Activated CD4-positive, alpha-beta T cell treated with anti-CD3 and anti-CD28 coated beads, Interleukin-2, amount 50 U/mL, for 48 hours (primary cell): Measurements from ENCODE around the gene TUBB1.
"Not testable (repeated sequence)": the region's sequence is repeated elsewhere in the genome, so short reads cannot be mapped to it uniquely, and the experiment has no call there.

Experiments used
- DNase-seq, 2 experiments: peaks; one replicate each; pipeline ENCODE4 v3.0.0-alpha.2; 2020

The TUBB1 gene

DNA sequence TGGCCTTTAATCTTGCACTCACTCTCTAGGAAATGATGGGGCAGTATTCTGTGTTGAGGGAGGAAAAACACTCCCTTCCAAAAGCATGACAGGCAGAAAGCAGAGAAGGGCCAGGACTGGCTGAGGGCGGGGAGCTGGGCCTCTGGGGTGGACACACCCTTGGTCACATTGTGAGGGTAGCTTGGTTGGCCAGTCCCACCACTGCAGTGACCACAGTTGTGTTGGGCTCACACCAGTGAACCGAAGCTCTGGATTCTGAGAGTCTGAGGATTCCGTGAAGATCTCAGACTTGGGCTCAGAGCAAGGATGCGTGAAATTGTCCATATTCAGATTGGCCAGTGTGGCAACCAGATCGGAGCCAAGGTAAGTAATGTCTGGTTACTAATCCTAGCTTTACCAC, at the start of gene TUBB1:
Gene TUBB1, plus strand, starts transcription at position 213 of the 400 bp plus-strand sequence. Its CDS starts 94 bp downstream, at position 307.
- peak in 1 of 2 experiments; percentile 1 for DNase-seq

DNA sequence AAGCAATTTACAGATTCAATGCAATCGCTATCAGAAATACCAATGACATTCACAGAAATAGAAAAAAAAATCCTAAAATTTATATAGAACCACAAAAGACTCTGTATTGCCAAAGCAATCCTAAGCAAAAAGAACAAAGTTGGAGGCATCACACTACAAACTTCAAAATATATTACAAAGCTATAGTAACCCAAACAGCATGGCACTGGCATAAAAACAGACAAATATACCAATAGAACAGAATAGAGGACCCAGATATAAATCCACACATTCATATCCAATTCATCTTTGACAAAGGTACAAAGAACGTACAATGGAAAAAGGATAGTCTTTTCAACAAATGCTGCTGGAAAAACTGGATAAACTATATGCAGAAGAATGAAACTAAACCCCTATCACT, 49.8 kb upstream of the TUBB1 start:
- no peak for DNase-seq

DNA sequence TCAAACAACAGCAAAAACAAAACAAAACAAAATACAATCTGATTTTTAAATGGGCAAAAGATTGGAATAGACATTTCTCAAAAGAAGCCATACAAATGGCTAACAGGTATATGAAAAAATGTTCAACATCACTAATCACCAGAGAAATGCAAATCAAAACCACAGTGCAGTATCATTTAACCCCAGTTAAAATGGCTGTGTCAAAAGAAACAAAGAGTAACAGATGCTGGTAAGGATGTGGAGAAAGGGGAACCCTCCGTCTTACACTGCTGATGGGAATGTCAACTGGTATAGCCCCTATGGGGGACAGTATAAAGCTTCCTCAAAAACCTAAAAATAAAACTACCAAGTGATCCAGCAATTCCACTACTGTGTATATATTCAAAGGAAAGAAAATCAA, 49.1 kb upstream of the TUBB1 start:
- DNase-seq = no peak

DNA sequence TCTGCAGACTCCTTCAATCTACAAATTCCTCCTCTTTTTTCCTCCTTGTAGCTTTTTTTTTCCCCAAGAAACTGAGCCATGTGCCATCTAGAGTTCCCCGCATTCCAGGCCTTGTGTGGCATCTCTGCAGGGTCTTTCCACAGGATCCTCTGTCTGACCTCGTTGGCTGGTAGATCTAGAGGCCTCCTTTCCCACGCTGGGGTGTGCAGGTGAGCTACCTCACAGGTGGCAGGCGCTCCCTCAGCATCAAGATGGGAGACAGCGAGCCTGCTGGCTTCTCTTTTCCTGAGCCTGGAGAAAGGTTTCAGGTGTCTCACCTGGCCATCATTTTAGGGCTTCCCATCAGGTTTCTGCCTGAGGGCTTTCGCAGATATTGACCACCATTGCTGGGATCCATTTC, 47.8 kb upstream of the TUBB1 start:
- DNase-seq = no peak

DNA sequence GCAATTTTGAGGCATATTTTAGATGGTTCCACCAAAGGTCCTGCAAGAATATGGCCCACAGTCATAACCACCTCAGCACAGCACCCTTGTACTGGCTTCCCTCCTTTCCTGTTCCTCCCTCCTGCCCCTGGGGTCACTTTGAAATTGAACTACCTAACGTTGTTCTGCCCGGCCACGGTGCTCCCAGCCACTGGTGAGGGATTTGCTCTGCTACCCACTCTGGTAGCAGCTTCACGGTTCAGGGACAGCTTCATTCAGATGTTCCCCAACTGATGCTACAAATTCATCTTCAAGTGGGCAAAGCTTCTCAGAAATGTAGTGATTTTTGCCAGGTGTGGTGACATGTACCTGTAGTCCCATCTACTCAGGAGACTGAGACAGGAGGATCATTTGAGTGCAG, 46.0 kb upstream of the TUBB1 start:
- no peak for DNase-seq

DNA sequence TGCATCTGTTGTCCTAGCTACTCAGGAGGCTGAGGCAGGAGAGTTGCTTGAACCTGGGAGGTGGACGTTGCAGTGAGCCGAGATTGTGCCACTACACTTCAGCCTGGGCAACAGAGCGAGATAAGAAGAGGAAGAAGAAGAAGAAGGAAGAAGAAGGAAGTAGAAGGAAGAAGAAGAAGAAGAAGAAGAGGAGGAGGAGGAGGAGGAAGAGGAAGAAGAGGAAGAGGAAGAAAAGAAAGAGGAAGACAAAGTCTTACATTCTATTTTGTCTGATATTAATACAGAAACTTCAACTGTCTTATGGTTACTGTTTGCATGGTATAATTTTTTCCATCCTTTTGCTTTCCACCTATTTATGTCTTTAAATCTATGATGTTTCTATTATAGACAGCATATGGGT, 45.4 kb upstream of the TUBB1 start:
- DNase-seq = no peak

DNA sequence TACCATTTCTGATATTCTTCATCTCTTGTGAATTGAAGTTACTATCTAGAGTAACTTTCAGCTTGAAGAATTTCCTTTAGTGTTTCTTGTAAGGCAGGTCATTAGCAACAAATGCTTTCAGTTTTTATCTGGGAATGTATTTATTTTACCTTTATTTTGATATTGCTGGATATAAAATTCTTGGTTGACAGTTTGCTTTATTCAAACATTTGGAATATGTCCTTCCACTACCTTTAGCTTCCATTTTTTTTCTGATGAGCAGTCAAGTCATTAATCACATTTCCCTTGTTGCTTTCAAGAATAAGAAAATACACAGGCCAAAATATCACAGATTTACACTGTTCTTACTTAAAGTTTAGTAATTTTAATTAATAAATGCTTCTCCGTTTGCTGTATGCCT, 43.9 kb upstream of the TUBB1 start:
- DNase-seq = no peak

DNA sequence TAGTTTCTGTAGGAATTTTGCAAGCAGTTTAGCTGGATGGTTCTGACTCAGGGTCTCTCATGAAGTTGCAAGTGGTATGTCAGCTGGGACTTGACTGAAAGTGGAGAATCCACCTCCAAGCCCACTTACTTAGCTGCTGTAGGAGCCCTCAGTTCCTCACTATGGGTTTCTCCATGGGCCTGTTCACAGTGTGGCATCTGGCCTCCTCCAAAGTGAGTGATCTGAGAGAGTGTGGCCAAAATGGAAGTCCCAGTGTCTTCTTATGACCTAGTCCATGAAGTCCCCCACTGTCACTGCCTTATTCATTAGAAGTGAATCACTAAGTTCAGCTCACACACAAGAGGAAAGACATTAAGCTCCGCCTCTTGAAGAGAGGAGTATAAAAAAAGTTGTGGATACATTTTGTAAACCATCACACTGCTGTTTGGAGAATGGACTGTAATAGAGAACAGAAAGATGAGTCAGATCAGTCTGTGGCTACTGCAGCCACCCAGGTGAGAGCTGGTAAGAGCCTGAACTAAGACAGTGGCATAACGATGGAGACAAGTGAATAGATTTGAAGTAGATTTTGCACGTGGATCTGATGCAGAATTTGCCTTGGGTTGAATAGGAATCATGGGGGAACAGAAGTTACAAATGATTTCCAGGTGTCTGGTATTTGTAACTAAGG, 43.0 kb upstream of the TUBB1 start:
- no peak for DNase-seq

DNA sequence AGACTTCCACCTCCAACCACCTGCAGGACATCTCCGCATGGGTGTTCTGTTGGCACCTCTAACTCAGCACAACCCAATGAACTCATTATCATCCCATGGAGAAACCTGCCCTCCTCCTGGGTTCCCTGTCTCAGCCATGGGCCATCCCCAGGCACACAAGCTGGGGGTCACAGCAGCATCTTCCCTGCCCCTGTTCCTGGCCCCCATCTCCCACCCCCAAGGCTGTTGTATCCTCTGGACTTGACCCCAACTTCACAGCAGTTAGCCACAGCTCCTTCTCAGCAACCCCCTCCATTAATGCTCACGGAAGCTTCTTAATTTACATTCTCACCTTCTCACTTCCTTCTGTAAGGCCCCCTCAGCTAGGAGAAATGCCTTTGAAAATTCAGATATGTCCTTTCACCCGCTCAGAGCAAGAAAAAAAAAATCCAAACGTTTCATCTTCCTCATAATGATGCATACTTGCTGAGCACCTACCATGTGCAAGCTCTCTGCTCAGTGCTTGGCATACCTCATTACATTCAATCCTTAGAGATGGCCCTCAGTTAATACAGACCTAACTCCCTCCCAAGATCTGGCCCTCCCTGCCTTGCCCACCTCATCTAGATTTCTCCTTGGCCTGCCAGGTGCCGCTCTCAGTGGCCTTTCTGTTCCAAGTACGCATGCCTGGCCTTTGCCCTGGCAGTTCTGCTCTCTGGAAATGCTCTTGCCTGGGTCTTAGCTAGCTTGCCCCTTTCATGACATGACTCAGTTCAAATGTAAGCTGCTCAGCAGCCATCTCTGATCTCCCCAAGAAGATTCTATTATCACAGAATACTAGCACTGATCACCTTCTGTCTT, 40.7 kb upstream of the TUBB1 start:
- DNase-seq = no peak

DNA sequence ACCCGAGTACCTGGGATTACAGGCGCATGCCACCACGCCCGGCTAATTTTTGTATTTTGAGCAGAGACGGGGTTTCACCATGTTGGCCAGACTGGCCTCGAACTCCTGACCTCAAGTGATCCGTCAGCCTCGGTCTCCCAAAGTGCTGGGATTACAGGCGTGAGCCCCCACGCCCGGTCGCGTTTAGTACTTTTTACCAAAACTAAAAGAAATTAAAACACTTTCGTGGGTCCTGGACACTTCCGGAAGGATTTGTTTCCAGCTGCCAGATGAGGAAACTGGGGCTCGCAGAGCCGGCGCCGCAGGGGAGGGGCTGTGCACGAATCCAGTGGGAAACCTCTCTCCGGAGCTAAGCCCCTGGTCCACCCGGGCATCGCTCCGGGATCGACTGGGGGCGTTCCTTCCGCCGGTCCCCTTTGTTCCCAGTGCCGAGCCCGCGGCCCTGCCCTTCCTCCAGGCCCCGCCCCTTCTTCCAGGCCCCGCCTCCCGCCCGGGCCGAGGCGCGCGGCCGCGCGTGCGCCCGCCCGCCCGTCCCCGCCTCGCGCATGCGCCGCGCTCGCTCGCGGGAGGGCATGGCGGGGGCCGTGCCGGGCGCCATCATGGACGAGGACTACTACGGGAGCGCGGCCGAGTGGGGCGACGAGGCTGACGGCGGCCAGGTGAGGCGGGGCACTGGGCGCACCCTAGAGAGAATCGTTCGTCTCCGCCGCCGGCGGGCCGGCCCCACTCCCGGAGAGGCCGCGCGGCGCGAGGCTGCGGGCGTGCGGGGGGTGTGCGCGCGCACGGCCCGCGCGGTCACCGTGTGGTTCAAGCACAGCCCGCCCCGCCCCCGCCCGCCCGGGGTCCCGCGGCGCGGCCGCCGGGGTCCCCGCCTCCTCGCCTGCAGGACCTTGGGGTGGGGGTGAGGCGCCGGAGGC, 38.3 kb upstream of the TUBB1 start, which contains the start of gene NELFCD:
Gene NELFCD, plus strand, starts transcription at position 546 of the 917 bp plus-strand sequence. Its CDS starts 54 bp downstream, at position 600.
- peak; percentile 89 to 90 for DNase-seq

DNA sequence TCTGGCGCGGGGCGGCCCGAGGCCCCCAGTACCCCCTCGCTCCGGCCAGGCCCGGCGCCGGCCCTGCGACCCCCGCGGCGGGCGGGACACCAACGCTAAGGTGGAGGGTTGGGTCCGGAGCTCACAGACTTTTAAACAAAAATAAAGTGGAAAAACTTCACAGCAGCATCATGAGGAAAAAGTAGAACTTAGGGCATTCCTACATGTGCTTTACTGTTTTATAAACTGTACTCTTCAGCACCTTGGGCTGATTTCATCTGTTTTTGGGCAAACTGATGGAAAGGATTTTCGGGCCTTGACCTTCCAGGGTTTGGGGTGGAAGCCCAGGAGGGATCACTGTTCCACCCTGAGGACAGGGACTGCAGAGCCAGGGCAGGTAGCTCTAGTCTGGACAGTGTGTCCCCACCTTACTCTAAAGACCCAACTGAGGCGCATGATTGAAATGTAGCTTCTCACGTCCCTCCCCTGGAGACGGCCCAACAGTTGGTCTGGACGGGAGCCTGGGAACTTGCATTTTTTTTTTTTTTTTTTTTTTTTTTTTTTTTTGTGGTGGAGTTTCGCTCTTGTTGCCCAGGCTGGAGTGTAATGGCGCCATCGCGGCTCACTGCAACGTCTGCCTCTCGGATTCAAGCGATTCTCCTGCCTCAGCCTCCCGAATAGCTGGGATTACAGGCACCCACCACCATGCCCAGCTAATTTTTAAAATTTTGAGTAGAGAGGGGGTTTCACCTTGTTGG, 37.4 kb upstream of the TUBB1 start:
- DNase-seq = peak; percentile 12 to 21

DNA sequence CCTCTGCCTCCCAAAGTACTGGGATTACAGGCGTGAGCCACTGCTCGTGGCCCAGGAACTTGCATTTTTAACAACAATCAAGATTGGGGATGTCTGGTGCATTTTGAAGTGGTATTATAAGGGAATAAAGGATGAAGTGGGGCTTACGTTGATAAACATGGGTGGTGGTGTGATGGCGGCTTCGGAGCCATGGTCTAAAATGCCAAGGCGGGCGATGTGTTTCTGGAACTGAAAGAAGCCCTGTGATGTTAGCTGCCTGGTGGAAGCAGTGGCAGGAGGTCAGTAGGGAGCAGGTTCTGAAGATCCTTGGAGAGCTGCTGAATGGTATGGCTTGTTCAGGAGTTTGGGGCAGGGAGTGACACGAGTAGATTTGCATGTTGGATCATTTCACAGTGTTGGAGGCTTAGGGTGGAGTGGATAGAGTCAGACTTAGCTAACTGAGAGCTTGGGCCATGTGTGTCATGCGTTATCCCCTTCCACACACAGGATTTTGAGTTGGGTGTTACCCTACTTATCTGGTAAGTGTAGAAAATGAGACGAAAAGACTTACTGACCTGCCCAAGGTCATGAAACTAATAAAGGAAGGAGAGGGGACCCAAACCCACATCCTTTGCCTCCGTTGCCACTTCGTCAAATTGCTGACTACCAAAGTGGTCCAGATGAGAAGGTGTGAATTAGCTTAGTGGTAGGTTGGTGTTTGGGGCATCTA, 36.7 kb upstream of the TUBB1 start:
- no peak for DNase-seq

DNA sequence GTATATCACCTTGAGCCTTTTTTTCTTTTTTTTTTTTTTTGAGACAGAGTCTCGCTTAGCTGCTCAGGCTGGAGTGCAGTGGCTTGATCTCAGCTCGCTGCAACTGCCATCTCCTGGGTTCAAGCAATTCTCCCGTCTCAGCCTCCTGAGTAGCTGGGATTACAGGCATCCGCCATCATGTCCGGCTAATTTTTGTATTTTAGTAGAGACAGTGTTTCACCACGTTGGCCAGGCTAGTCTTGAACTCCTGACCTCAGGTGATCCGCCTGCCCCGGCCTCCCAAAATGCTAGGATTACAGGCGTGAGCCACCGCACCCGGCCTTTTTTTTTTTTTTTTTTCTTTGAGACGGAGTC, 36.1 kb upstream of the TUBB1 start:
- not testable (repeated sequence) for DNase-seq

DNA sequence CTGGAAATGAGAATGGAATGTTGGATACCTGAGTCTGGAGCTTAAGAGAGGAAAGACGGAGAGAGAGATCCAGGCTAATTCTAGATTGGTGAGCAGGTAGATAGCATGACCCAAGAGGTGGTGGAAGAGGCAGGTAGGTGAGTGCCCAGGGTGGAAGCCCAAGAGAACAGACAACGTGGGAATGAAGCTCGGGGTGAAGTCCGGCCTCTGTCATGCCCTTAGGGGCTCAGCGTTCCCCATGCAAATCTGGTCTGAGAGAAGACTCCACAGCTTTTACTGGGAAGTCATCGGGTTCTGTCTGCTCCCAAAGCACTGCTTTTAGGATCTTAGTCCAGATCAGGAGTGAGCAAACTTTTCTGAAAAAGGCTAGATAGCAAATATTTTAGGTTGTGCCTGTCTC, 34.5 kb upstream of the TUBB1 start:
- no peak for DNase-seq

DNA sequence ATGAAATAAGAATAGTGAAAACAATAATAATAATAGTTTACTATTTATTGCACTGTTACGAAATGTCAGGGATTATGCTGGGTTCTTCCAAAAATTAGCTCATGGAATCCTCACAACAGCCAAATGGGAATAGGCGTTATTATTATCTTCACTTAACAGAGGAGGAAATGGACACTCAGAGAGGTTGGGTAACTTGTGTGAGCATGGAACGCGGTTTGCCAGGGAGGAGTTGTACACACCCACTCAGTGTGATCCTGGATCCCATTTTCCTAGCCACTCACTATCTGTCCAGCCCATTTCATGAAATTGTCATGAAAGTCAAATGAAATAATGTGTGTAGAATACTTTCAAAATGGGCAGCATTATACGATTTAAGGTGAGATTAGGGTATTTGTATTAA, 33.6 kb upstream of the TUBB1 start:
- no peak for DNase-seq

DNA sequence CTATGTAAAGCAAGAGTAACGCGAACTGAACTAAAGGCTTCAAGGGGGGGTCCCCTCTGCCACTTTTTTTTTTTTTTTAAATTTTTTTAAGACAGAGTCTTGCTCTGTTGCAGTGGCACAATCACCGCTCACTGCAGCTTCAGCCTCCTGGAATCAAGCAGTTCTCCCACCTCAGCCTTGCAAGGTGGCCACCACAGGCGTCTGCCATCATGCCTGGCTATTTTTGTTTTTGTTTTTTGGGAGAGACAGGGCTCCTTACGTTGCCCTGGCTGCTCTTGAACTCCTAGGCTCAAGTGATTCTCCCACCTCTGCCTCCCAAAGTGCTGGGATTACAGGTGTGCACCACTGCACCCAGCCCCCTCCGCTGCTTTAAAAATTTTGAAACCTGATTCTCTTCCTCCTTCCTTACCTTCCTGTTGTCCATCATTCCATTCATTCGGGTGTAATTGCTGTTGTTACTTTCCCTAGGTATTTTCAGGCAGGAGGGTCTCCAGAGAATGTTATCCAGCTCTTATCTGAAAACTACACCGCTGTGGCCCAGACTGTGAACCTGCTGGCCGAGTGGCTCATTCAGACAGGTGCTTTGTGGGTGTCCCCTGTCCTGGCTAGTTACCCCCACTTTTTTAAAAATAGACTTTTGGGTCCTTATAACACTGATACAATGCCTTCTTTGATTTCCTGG, 32.8 kb upstream of the TUBB1 start:
- no peak for DNase-seq

DNA sequence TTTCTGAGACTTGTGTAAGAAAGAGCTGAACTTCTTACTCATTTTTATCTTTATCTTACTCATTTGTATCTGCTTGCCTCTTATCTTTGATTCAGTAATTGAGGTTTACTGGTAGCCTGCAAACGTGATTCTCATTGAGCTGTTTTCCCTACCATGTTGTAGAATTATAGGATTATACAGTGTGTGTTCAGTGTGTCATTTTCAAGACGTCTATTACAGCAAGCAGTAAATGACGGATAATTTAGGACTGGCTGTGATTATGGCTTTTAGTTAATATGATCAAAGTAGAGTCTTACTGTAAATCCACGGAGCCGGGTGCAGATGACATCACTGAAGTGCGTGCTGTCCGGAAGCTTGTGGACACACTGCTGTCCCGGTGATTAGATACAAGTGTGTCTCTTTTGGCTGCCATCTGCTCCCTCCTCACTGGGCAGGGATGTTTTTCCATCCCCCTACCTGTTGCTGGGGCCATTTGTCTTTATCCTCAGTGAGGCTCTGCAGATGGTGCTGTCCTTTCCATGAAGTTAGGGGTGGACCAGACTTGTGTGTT, 32.2 kb upstream of the TUBB1 start:
- no peak for DNase-seq

DNA sequence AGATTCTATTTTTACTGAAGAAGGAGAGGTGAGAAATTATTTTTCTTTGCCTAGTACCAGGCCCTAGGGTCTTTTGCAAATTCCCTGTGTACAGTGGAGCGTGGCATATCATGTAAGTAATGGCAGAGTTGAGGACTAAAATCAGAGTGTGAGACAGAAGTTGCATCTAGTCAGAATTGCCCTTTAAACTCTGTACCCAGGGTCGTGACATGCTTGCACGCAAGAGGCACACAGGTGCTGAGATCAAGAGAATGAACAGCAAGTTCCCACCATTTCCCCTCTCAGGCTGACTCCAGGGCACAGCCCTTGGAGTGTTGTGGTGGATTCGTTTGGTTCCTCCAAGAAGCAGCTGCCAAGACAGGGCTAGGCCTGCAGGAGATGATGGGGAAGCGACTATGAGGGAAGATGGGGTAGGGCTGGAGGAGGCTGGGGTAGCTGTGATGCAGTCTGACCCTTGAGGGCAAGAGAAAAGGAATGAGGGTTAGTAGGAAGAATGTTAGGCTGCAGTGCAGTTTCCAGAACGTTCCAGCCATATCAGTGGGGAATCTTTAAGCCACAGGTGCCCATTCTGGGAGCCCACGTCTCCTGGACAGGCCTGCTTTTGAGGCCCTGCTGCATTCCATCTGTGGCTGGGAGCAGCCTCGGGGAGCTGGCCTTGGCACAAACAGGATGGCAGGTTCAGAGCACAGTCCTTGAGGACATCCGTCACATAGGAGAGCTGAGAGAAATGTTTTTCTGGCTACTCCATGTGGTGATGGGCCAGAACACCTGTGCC, 31.3 kb upstream of the TUBB1 start:
- no peak for DNase-seq

DNA sequence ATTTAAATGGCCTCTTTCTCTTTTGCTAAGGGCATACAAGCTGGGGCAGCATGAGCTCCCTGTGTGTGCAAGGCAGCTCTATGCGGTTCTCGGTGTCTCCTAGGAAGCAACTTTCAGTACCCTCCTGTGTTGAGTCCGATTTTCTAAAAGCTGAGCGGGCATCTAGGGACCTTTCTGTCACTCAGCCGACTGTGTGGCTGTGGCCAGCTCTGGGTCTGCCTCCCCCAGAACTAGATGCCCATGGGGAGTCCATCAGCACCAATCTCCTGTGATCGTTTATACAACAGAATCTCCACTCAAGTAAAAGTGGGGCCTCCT, 30.7 kb upstream of the TUBB1 start:
- no peak for DNase-seq

DNA sequence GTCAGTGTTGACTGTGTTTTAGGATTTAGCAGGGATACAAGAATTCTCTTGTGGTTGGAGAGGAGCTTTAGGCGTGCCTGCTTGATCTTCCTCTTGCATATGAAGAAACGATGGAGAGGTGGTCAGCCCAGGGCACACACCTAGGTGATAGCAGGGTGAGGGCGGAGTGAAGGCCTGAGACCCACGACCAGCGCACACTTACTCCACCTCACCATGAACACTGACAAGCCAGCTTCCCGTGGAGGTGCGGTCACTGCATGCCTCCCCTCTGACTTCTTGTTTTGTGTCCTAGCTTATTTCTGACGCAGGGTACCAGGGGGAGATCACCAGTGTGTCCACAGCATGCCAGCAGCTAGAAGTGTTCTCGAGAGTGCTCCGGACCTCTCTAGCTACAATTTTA, 30.0 kb upstream of the TUBB1 start:
- no peak for DNase-seq
